Measurements from ENCODE around the gene REPIN1. TPM values are rescaled to one million over a fixed set of nuclear protein-coding genes. Genes with fewer than 3 reads are reported as not detected.

The REPIN1 gene
- total RNA-seq (10 to 100 TPM; 43.9 to 92.0 (median 74.2) TPM), polyA plus RNA-seq (10 to 100 TPM; 21.6 to 50.0 TPM)
- long read RNA-seq, donor 1, transcript REPIN1-202 (1 exons, 2,876 nt) = major isoform, 57 of 59 reads
- long read RNA-seq, donor 1, partial matches to known transcripts = 0 of 59 reads
- long read RNA-seq, donor 1, other reads (novel, unspliced or antisense) = 2 of 59 reads
- long read RNA-seq, donor 2, transcript REPIN1-202 (1 exons, 2,876 nt) = major isoform, 47 of 54 reads
- long read RNA-seq, donor 2, partial matches to known transcripts = 0 of 54 reads
- long read RNA-seq, donor 2, other reads (novel, unspliced or antisense) = 0 of 54 reads
- long read RNA-seq, donor 3, transcript REPIN1-214 (3 exons, 2,058 nt) = minor isoform, 42 of 301 reads
- long read RNA-seq, donor 3, transcript REPIN1-202 (1 exons, 2,876 nt) = minor isoform, 86 of 301 reads
- long read RNA-seq, donor 3, transcript REPIN1-207 (2 exons, 1,064 nt) = minor isoform, 21 of 301 reads
- long read RNA-seq, donor 3, transcript REPIN1-203 (2 exons, 2,969 nt) = major isoform, 88 of 301 reads
- long read RNA-seq, donor 3, partial matches to known transcripts = 8 of 301 reads
- long read RNA-seq, donor 3, other reads (novel, unspliced or antisense) = 43 of 301 reads

- Histone ChIP-seq H3K4me3 (peak within 1 kb of the TSS; percentile 88), H3K36me3 (no peaks in the 10 kb centered on the region), H3K27me3 (no peaks in the 10 kb centered on the region), H3K4me1 (ENCODE audit: insufficient read depth) (peaks cover 6% of the 10 kb centered on the region), H3K9me3 (no peaks in the 10 kb centered on the region), H3K27ac (peak within 1 kb of the TSS; percentile 85 to 95)
- peak; percentile 78 for TF ChIP-seq POLR2A (IDR thresholded peaks at IDR 0.05)
- no peak for TF ChIP-seq EP300 (IDR thresholded peaks at IDR 0.05)
- TF ChIP-seq, protein P1, sequence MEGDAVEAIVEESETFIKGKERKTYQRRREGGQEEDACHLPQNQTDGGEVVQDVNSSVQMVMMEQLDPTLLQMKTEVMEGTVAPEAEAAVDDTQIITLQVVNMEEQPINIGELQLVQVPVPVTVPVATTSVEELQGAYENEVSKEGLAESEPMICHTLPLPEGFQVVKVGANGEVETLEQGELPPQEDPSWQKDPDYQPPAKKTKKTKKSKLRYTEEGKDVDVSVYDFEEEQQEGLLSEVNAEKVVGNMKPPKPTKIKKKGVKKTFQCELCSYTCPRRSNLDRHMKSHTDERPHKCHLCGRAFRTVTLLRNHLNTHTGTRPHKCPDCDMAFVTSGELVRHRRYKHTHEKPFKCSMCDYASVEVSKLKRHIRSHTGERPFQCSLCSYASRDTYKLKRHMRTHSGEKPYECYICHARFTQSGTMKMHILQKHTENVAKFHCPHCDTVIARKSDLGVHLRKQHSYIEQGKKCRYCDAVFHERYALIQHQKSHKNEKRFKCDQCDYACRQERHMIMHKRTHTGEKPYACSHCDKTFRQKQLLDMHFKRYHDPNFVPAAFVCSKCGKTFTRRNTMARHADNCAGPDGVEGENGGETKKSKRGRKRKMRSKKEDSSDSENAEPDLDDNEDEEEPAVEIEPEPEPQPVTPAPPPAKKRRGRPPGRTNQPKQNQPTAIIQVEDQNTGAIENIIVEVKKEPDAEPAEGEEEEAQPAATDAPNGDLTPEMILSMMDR (IDR thresholded peaks at IDR 0.05) = peak in 1 of 3 donors; percentile 4
- peak; percentile 90 to 94 (median 93) for DNase-seq
- intact Hi-C loops (cut with DNase I) = loop anchor here in 1 of 4 donors (5.0 kb wide), 1 partner anchor 496 kb away; the partner anchor contains the start of gene ATP6V0E2
- WGBS, 3 donors = 1 to 2% (median 1%) methylated on average over 43 to 85 of the region's 85 CpGs
Measured at GRCh38 chr7:150368096-150368883, at the start of gene REPIN1. Gene REPIN1 (plus strand): TSS chr7:150368822. CDS start chr7:150369712, 890 bp downstream.

DNA sequence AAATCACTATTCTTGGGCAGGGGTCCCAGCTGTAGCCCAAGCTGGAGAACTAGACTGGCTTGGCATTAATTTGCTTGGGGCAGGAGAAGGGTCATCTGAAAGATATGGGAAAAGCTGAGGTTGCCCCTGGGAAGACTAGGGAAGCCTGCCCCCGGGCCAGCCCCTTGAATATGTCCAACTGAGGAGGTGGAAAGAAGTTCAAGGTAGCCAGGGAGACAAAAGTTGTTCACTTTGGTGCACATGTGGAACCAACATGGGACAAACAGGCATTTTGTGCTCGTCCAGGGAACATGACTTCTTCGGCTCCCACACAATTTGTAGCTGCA lies 46.9 kb upstream of the REPIN1 start:
- Histone ChIP-seq H3K36me3 (no peaks in the 10 kb centered on the region), H3K9me3 (no peaks in the 10 kb centered on the region), H3K4me3 (no peak overlapping the region), H3K4me1 (ENCODE audit: insufficient read depth) (peaks cover 10% of the 10 kb centered on the region), H3K27ac (no peak overlapping the region), H3K27me3 (no peaks in the 10 kb centered on the region)
- intact Hi-C loops (cut with DNase I) = no loop called here
- TF ChIP-seq POLR2A (IDR thresholded peaks at IDR 0.05) = no peak
- TF ChIP-seq EP300 (IDR thresholded peaks at IDR 0.05) = no peak
- TF ChIP-seq, protein P1 (IDR thresholded peaks at IDR 0.05) = no peak
- WGBS, 3 donors = 91 to 95% (median 93%) methylated on average over 3 of the region's 3 CpGs
- no peak for DNase-seq

- Histone ChIP-seq H3K4me1 (ENCODE audit: insufficient read depth) (peaks cover 10% of the 10 kb centered on the region), H3K9me3 (no peaks in the 10 kb centered on the region), H3K4me3 (peak overlapping the region; percentile 74), H3K27ac (peak overlapping the region in 1 of 2 donors; percentile 90), H3K36me3 (no peaks in the 10 kb centered on the region), H3K27me3 (no peaks in the 10 kb centered on the region)
- TF ChIP-seq, protein P1 (IDR thresholded peaks at IDR 0.05) = no peak
- TF ChIP-seq EP300 (IDR thresholded peaks at IDR 0.05) (no peak), POLR2A (IDR thresholded peaks at IDR 0.05) (no peak)
- DNase-seq = no peak
- intact Hi-C loops (cut with DNase I) = no loop called here
- 64 to 79% (median 78%) methylated on average over 4 of the region's 4 CpGs for WGBS, 3 donors
Measured at GRCh38 chr7:150322114-150322832, 46.3 kb upstream of the REPIN1 start.
